HepG2 (cell line): Measurements from ENCODE around the gene FHIT. TPM values are rescaled to one million over a fixed set of nuclear protein-coding genes. Genes with fewer than 3 reads are reported as not detected.

Experiments
- ATAC-seq: fragments of 200-7000 bp; cut with Tn5 transposase; 3 replicates; pipeline ENCODE4 v1.9.1; 2020; ENCODE audit warnings: mild to moderate bottlenecking, moderate library complexity
- BruUV-seq: library from RNA; stranded (reverse); fragments of 400-500 nt; replicated peaks from 2 replicates; lab custom pipeline; 2021; lab: Mats Ljungman, UMichigan
- CTCF ChIA-PET: fragments of 300-600 bp; formaldehyde crosslinking; extraction: SDS; loops from one replicate; lab custom pipeline; 2021; ENCODE audit warnings: low total read pairs, inconsistent platforms, low intra/inter-chr PET ratio; lab: Yijun Ruan, JAX
- POLR2A ChIA-PET: fragments of 350-600 bp; sonication (Branson Sonifier 250); formaldehyde crosslinking; loops from one replicate; lab custom pipeline; 2020; ENCODE audit warnings: antibody characterized with exemption, inconsistent platforms; lab: Yijun Ruan, JAX
- DNase-seq: peaks from one replicate; pipeline ENCODE4 v3.0.0-alpha.2; 2015; ENCODE audit warnings: low spot score
- FAIRE-seq: peaks from 3 replicates; lab custom pipeline; 2011; peaks lifted over from hg19 to GRCh38; lab: Jason Lieb, UNC
- H2AFZ ChIP-seq: one replicate; pipeline ENCODE4 v1.6.1; 2011; ENCODE audit warnings: low read length, inconsistent platforms
- H3K27ac ChIP-seq: fragments of 300-600 bp; 3 replicates; pipeline ENCODE4 v1.8.0; 2011; ENCODE audit warnings: mixed run types, mild to moderate bottlenecking, mixed read lengths, low read length, inconsistent platforms; ENCODE audit not compliant: insufficient read depth; ENCODE audit errors: extremely low read length
- H3K27me3 ChIP-seq, 2 experiments: fragments of 200-600 bp in 1 of 2; 2 replicates in 1 of 2; 3 replicates in 1 of 2; pipeline versions ENCODE4 v1.6.0 to v1.8.0; 2011; ENCODE audit warnings: low read length in 2 of 2, mild to moderate bottlenecking in 2 of 2, moderate library complexity in 2 of 2, inconsistent platforms in 1 of 2; ENCODE audit not compliant: insufficient read depth in 2 of 2, control insufficient read depth in 1 of 2
- H3K36me3 ChIP-seq, 2 experiments: fragments of 200-600 bp in 1 of 2; replicated peaks in 1 of 2; 2 replicates in 1 of 2; 3 replicates in 1 of 2; pipeline versions ENCODE4 v1.5.1 to v1.8.0; 2011; ENCODE audit warnings: low read length in 2 of 2, inconsistent platforms in 1 of 2; ENCODE audit not compliant: insufficient read depth in 2 of 2, control insufficient read depth in 1 of 2
- H3K4me1 ChIP-seq: 2 replicates; pipeline ENCODE4 v1.5.1; 2012; ENCODE audit warnings: low read length, inconsistent platforms; ENCODE audit not compliant: insufficient read depth
- H3K4me2 ChIP-seq: 2 replicates; pipeline ENCODE4 v1.6.0; 2011; ENCODE audit warnings: low read depth, low read length, inconsistent platforms
- H3K4me3 ChIP-seq, 3 experiments: fragments of 200-600 bp in 1 of 3; sonication (generic), shearing (Covaris generic) in 1 of 3; replicated peaks in 1 of 3; 2 replicates each; pipeline ENCODE4 v1.5.1; 2011 to 2016; ENCODE audit warnings: low read length in 3 of 3, inconsistent platforms in 2 of 3, low read depth in 2 of 3, mild to moderate bottlenecking in 2 of 3, control low read depth in 1 of 3, mixed read lengths in 1 of 3; ENCODE audit not compliant: insufficient read depth in 1 of 3
- H3K79me2 ChIP-seq: one replicate; pipeline ENCODE4 v1.6.1; 2011; ENCODE audit warnings: low read length, inconsistent platforms; ENCODE audit not compliant: insufficient read depth
- H3K9ac ChIP-seq: 2 replicates; pipeline ENCODE4 v1.6.0; 2011; ENCODE audit warnings: mild to moderate bottlenecking, low read depth, low read length, inconsistent platforms; ENCODE audit not compliant: insufficient read depth
- H3K9me3 ChIP-seq: 2 replicates; pipeline ENCODE4 v1.5.1; 2012; ENCODE audit warnings: mild to moderate bottlenecking, low read length
- H4K20me1 ChIP-seq: 2 replicates; pipeline ENCODE4 v1.6.0; 2011; ENCODE audit warnings: inconsistent platforms, mild to moderate bottlenecking, low read length, moderate library complexity; ENCODE audit not compliant: insufficient read depth
- ADNP ChIP-seq: sonication (generic); formaldehyde crosslinking; IDR thresholded peaks from 2 replicates; pipeline ENCODE4 v1.4.0; 2020; ENCODE audit warnings: missing genetic modification reagents
- BRCA1 ChIP-seq: sonication (generic); formaldehyde crosslinking; IDR thresholded peaks from 2 replicates; pipeline ENCODE4 v1.4.0; 2020; ENCODE audit warnings: missing genetic modification reagents
- HBP1 ChIP-seq: IDR thresholded peaks from 2 replicates; pipeline ENCODE4 v1.6.1; 2016; ENCODE audit warnings: low read depth, control low read depth
- HNF1B ChIP-seq: sonication (generic); formaldehyde crosslinking; IDR thresholded peaks from 2 replicates; pipeline ENCODE4 v1.5.1; 2020; ENCODE audit warnings: mild to moderate bottlenecking, moderate library complexity, missing genetic modification reagents
- NR2C2 ChIP-seq: sonication (generic); formaldehyde crosslinking; IDR thresholded peaks from 2 replicates; pipeline ENCODE4 v1.4.0; 2020; ENCODE audit warnings: missing genetic modification reagents, mild to moderate bottlenecking, moderate library complexity, borderline replicate concordance
- PREB ChIP-seq: sonication (generic); formaldehyde crosslinking; IDR thresholded peaks from 2 replicates; pipeline ENCODE4 v1.4.0; 2020; ENCODE audit warnings: missing genetic modification reagents
- XBP1 ChIP-seq: sonication (generic); formaldehyde crosslinking; IDR thresholded peaks from 2 replicates; pipeline ENCODE4 v1.5.0; 2020; ENCODE audit warnings: missing genetic modification reagents
- ZBTB44 ChIP-seq: sonication (generic); formaldehyde crosslinking; IDR thresholded peaks from 2 replicates; pipeline ENCODE4 v1.4.0; 2020; ENCODE audit warnings: missing genetic modification reagents
- ZNF160 ChIP-seq: sonication (generic); formaldehyde crosslinking; IDR thresholded peaks from 2 replicates; pipeline ENCODE4 v1.8.0; 2022; ENCODE audit warnings: mild to moderate bottlenecking, inconsistent platforms, missing genetic modification reagents
- ZNF570 ChIP-seq: sonication (generic); formaldehyde crosslinking; IDR thresholded peaks from 2 replicates; pipeline ENCODE4 v1.4.0; 2020; ENCODE audit warnings: mild to moderate bottlenecking, missing genetic modification reagents, borderline replicate concordance
- WGBS: methylation state at CpG from one replicate; pipeline ENCODE4 v1.1.6; 2017; ENCODE audit warnings: low lambda C conversion rate; 5-methylcytosine and 5-hydroxymethylcytosine counted together
- in situ Hi-C: cut with HindIII; loops from 2 replicates; pipeline ENCODE4 v1.10.0; 2017; ENCODE audit warnings: low pct_unique_long_range_greater_than_20kb; ENCODE audit not compliant: extremely low pct_ligation_motif_present
- intact Hi-C: fragments of 100-400 bp; cut with micrococcal nuclease; formaldehyde crosslinking; loops from one replicate; pipeline ENCODE4 v1.10.0; 2022; ENCODE audit not compliant: unreplicated experiment
- polyA plus RNA-seq, 8 experiments: library from polyadenylated mRNA; depleted of rRNA in 3 of 8; stranded (reverse) in 7 of 8; unstranded in 1 of 8; fragments of >200 nt; fragmentation: Illumina TruSeq in 4 of 8; extraction: Trizol in 4 of 8; gene quantifications; 2 replicates each; pipeline versions ENCODE4 v1.2.1 to v1.2.3, GENCODE V29; 2011 to 2016; ENCODE audit warnings: low read depth in 4 of 8, missing spikeins in 1 of 8, mixed read lengths in 1 of 8; ENCODE audit not compliant: insufficient read depth in 1 of 8
- total RNA-seq, 5 experiments: library from RNA; depleted of rRNA; stranded (reverse); fragments of >200 nt; fragmentation: Illumina TruSeq; extraction: Trizol; gene quantifications; 2 replicates each; pipeline ENCODE4 v1.2.3, GENCODE V29; 2016; ENCODE audit warnings: low read depth in 1 of 5

Gene FHIT
- total and polyA plus RNA-seq, 2 of the 13 experiments (the other 11 are each of a cell fraction or from before 2014, with no cell fraction given) = 4.0 to 4.6 TPM

GRCh38 chr3:59709702-59710553 is 1541.3 kb downstream of the FHIT start:
- H2AFZ ChIP-seq = no peak overlapping the region
- no peaks in the 10 kb centered on the region; a peak in 1 of 5 replicates for H3K27me3 ChIP-seq
- H3K4me1 ChIP-seq = no peaks in the 10 kb centered on the region
- ATAC-seq (no peak), FAIRE-seq (no peak), DNase-seq (no peak)
- H3K4me3 ChIP-seq = no peak overlapping the region
- TF ChIP-seq ZNF570 (no peak), PREB (CRISPR knock-in tag) (no peak), HBP1 (CRISPR knock-in tag) (no peak), ZNF160 (CRISPR knock-in tag) (no peak), ZBTB44 (CRISPR knock-in tag) (no peak), NR2C2 (CRISPR knock-in tag) (no peak), ADNP (CRISPR knock-in tag) (no peak), HNF1B (CRISPR knock-in tag) (no peak), BRCA1 (CRISPR knock-in tag) (no peak), XBP1 (CRISPR knock-in tag) (no peak)
- no peaks in the 10 kb centered on the region for H4K20me1 ChIP-seq
- in situ Hi-C loops (no loop called here), intact Hi-C loops (loop anchor here (2.0 kb wide), 1 partner anchor 59 kb away; no protein-coding TSS in a partner anchor)
- no TSS peak for BruUV-seq
- CTCF ChIA-PET = no interaction called here
- H3K4me2 ChIP-seq = no peak overlapping the region
- H3K9me3 ChIP-seq = no peaks in the 10 kb centered on the region
- no peaks in the 10 kb centered on the region for H3K36me3 ChIP-seq
- H3K27ac ChIP-seq = no peak overlapping the region
- POLR2A ChIA-PET = no interaction called here
- no peaks in the 10 kb centered on the region for H3K79me2 ChIP-seq
- 0% methylated on average over 3 of the region's 5 CpGs for WGBS
- no peak overlapping the region for H3K9ac ChIP-seq
